PC-3 (cell line): ENCODE measurements around the gene SFRP2. TPM values are rescaled to one million over a fixed set of nuclear protein-coding genes. Genes with fewer than 3 reads are reported as not detected.

ENCODE experiments used
- ATAC-seq: fragments of 200-7000 bp; cut with Tn5 transposase; 2 replicates; pipeline ENCODE4 v1.9.1; 2020; ENCODE audit warnings: mild to moderate bottlenecking, moderate library complexity
- BruUV-seq: library from RNA; stranded (reverse); fragments of 400-500 nt; replicated peaks from 2 replicates; lab custom pipeline; 2021; lab: Mats Ljungman, UMichigan
- CTCF ChIA-PET: fragments of 300-600 bp; sonication (Branson Sonifier 250); formaldehyde crosslinking; loops from one replicate; lab custom pipeline; 2022; ENCODE audit warnings: antibody characterized with exemption; lab: Charles Lee
- POLR2A ChIA-PET: fragments of 300-600 bp; sonication (Branson Sonifier 250); formaldehyde crosslinking; loops from one replicate; lab custom pipeline; 2022; ENCODE audit warnings: antibody characterized with exemption; ENCODE audit not compliant: unreplicated experiment; lab: Charles Lee
- DNase-seq: peaks from one replicate; pipeline ENCODE4 v3.0.0-alpha.2; 2015
- H2AFZ ChIP-seq: fragments of 300-600 bp; sonication (generic); 2 replicates; pipeline ENCODE4 v1.6.0; 2016; ENCODE audit warnings: antibody characterized with exemption, low read length
- H3F3A ChIP-seq: fragments of 300-600 bp; sonication (generic); one replicate; pipeline ENCODE4 v1.6.0; 2017; ENCODE audit warnings: antibody characterized with exemption, low read length, control low read depth, mild to moderate bottlenecking; ENCODE audit not compliant: unreplicated experiment
- H3K27ac ChIP-seq: fragments of 300-600 bp; sonication (generic); 2 replicates; pipeline ENCODE4 v1.5.1; 2016; ENCODE audit warnings: mild to moderate bottlenecking, low read length
- H3K27me3 ChIP-seq: fragments of 300-600 bp; sonication (generic); 2 replicates; pipeline ENCODE4 v1.6.1; 2016; ENCODE audit warnings: low read length, mixed read lengths
- H3K36me3 ChIP-seq: fragments of 300-600 bp; sonication (generic); 2 replicates; pipeline ENCODE4 v1.6.1; 2016; ENCODE audit warnings: low read depth, mixed run types, low read length, mixed read lengths
- H3K4me1 ChIP-seq: fragments of 300-600 bp; sonication (generic); 2 replicates; pipeline ENCODE4 v1.5.1; 2016; ENCODE audit warnings: low read length; ENCODE audit not compliant: insufficient read depth
- H3K4me2 ChIP-seq: fragments of 300-600 bp; sonication (generic); 2 replicates; pipeline ENCODE4 v1.6.0; 2016; ENCODE audit warnings: low read length
- H3K4me3 ChIP-seq: fragments of 300-600 bp; sonication (generic); 2 replicates; pipeline ENCODE4 v1.5.1; 2016; ENCODE audit warnings: mild to moderate bottlenecking, low read length, mixed read lengths
- H3K79me2 ChIP-seq: fragments of 300-600 bp; sonication (generic); 2 replicates; pipeline ENCODE4 v1.6.1; 2017; ENCODE audit warnings: low read length, mixed read lengths
- H3K9ac ChIP-seq: fragments of 300-600 bp; sonication (generic); 2 replicates; pipeline ENCODE4 v1.6.0; 2016; ENCODE audit warnings: mild to moderate bottlenecking, low read length
- H3K9me2 ChIP-seq: fragments of 300-600 bp; sonication (generic); replicated peaks from 2 replicates; pipeline ENCODE4 v1.6.1; 2016; ENCODE audit warnings: mixed run types, low read length, mixed read lengths
- H3K9me3 ChIP-seq: fragments of 300-600 bp; sonication (generic); 2 replicates; pipeline ENCODE4 v1.6.1; 2016; ENCODE audit warnings: low read length, mixed read lengths
- H4K20me1 ChIP-seq: fragments of 300-600 bp; sonication (generic); 2 replicates; pipeline ENCODE4 v1.6.1; 2016; ENCODE audit warnings: low read length, mixed read lengths
- CTCF ChIP-seq: fragments of 300-600 bp; sonication (generic); conservative IDR thresholded peaks from 2 replicates; pipeline ENCODE4 v1.5.1; 2017; ENCODE audit warnings: antibody characterized with exemption, low read depth, mild to moderate bottlenecking, low read length
- EZH2 ChIP-seq: fragments of 300-600 bp; sonication (generic); IDR thresholded peaks from one replicate; pipeline ENCODE4 v1.6.1; 2017; ENCODE audit warnings: antibody characterized with exemption, mild to moderate bottlenecking, low read length; ENCODE audit not compliant: unreplicated experiment
- EZH2phosphoT487 ChIP-seq: fragments of 300-600 bp; sonication (generic); IDR thresholded peaks from 2 replicates; pipeline ENCODE4 v1.6.1; 2018; ENCODE audit warnings: mild to moderate bottlenecking, antibody characterized with exemption, low read length, borderline replicate concordance
- intact Hi-C: fragments of 100-400 bp; cut with micrococcal nuclease; formaldehyde crosslinking; loops from 2 replicates; pipeline ENCODE4 v1.9.0; 2023
- total RNA-seq: library from RNA; depleted of rRNA; stranded (reverse); fragments of >200 nt; gene quantifications from 2 replicates; pipeline ENCODE4 v1.2.3, GENCODE V29; 2014

Gene SFRP2
- total RNA-seq, 1 experiment from 2014 or later: not detected

DNA sequence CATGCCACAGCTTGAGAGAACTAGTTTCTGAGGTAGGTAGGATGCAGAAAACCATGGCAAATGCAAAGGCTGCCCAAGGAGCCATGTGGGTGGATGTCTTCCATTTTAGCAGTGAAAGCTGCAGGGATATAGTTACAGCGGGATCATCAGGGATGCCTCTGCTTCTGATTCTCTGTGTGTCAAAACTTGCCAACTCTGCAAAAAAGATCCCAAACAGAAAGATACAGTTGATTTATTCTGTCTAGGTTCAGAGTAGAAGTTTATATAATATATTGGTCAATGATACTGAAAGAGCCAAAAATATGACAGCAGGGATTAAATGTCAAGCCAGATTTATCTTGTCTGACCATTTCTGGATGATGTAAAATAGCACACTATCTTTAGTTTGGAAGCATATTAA is 42.4 kb upstream of the SFRP2 start:
- H3K27me3 ChIP-seq: peaks cover 54% of the 10 kb centered on the region
- no peaks in the 10 kb centered on the region for H3K9me2 ChIP-seq
- no peaks in the 10 kb centered on the region for H3K36me3 ChIP-seq
- TF ChIP-seq EZH2phosphoT487 (no peak), EZH2 (no peak), CTCF (no peak)
- H3K79me2 ChIP-seq: no peaks in the 10 kb centered on the region
- no TSS peak for BruUV-seq
- ChIA-PET CTCF (no interaction called here), POLR2A (no interaction called here)
- H3K9me3 ChIP-seq: no peaks in the 10 kb centered on the region
- H2AFZ ChIP-seq: no peak overlapping the region
- ATAC-seq: no peak
- H3K4me3 ChIP-seq: no peak overlapping the region
- no peaks in the 10 kb centered on the region for H4K20me1 ChIP-seq
- no peaks in the 10 kb centered on the region for H3F3A ChIP-seq
- intact Hi-C loops: no loop called here
- DNase-seq: no peak
- no peak overlapping the region for H3K27ac ChIP-seq
- no peak overlapping the region for H3K4me2 ChIP-seq
- no peak overlapping the region for H3K9ac ChIP-seq
- H3K4me1 ChIP-seq: no peaks in the 10 kb centered on the region; the same call in 1 of the 2 replicates

- peaks cover 24% of the 10 kb centered on the region for H3K27me3 ChIP-seq
- no peaks in the 10 kb centered on the region for H3K9me3 ChIP-seq
- no TSS peak for BruUV-seq
- H3K9me2 ChIP-seq: no peaks in the 10 kb centered on the region
- H3K4me3 ChIP-seq: no peak overlapping the region
- intact Hi-C loops: no loop called here
- H3K9ac ChIP-seq: no peak overlapping the region
- H3K4me1 ChIP-seq: no peaks in the 10 kb centered on the region
- H2AFZ ChIP-seq: no peak overlapping the region
- CTCF ChIA-PET: no interaction called here
- no peaks in the 10 kb centered on the region for H3K36me3 ChIP-seq
- H3F3A ChIP-seq: no peaks in the 10 kb centered on the region
- POLR2A ChIA-PET: no interaction called here
- no peaks in the 10 kb centered on the region for H4K20me1 ChIP-seq
- no peak overlapping the region for H3K4me2 ChIP-seq
- ATAC-seq (no peak), DNase-seq (no peak)
- TF ChIP-seq EZH2phosphoT487 (no peak), CTCF (no peak), EZH2 (no peak)
- no peak overlapping the region for H3K27ac ChIP-seq
- no peaks in the 10 kb centered on the region for H3K79me2 ChIP-seq
Measured at GRCh38 chr4:153825691-153826090, 36.8 kb upstream of the SFRP2 start.

DNA sequence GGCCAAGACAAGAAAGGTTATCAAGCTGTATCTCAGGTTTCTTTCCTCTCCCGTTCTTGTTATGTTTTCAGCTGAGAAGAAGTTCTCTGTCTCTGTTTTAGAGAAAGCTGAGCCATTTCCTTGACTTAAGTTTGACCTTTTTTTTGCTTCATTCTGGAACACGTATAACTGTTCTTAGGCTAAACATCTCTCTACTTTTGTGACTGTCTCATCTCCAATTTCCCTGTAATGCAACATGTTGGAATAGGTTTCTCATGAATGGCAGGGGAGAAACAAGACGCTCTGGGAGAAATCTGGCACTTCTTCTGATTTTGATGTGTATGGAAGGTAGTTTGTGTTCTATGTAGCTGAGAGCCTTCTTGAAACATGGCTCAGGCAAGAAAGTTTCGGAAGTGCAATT is 36.2 kb upstream of the SFRP2 start:
- H3K79me2 ChIP-seq: no peaks in the 10 kb centered on the region
- BruUV-seq: no TSS peak
- H4K20me1 ChIP-seq: no peaks in the 10 kb centered on the region
- no peaks in the 10 kb centered on the region for H3K9me3 ChIP-seq
- no peak overlapping the region for H3K4me2 ChIP-seq
- H3K9ac ChIP-seq: no peak overlapping the region
- ATAC-seq (no peak), DNase-seq (no peak)
- H3K4me1 ChIP-seq: no peaks in the 10 kb centered on the region
- H2AFZ ChIP-seq: no peak overlapping the region
- H3K36me3 ChIP-seq: no peaks in the 10 kb centered on the region
- peaks cover 19% of the 10 kb centered on the region for H3K27me3 ChIP-seq
- no peak overlapping the region for H3K27ac ChIP-seq
- ChIA-PET CTCF (no interaction called here), POLR2A (no interaction called here)
- H3F3A ChIP-seq: no peaks in the 10 kb centered on the region
- no peak overlapping the region for H3K4me3 ChIP-seq
- intact Hi-C loops: no loop called here
- no peak for TF ChIP-seq EZH2phosphoT487
- TF ChIP-seq CTCF: no peak
- no peaks in the 10 kb centered on the region for H3K9me2 ChIP-seq
